Esophagus (tissue), 2 donors: ENCODE measurements around the gene TRIM72. TPM values are rescaled to one million over a fixed set of nuclear protein-coding genes. Genes with fewer than 3 reads are reported as not detected.
"Not testable (repeated sequence)": the region's sequence is repeated elsewhere in the genome, so short reads cannot be mapped to it uniquely, and the experiment has no call there.

Experiments
- H3K27ac ChIP-seq, 2 donors: one replicate each; pipeline ENCODE4 v1.5.1; 2013; ENCODE audit warnings: low read depth in 2 of 2, mild to moderate bottlenecking in 2 of 2, inconsistent platforms in 1 of 2, low read length in 1 of 2, moderate library complexity in 1 of 2
- H3K27me3 ChIP-seq, 2 donors: one replicate each; pipeline ENCODE4 v1.6.1; 2013; ENCODE audit warnings: low read length in 2 of 2, control low read depth in 1 of 2, mild to moderate bottlenecking in 1 of 2; ENCODE audit not compliant: insufficient read depth in 2 of 2, control insufficient read depth in 1 of 2
- H3K36me3 ChIP-seq, 2 donors: one replicate each; pipeline ENCODE4 v1.6.1; 2013; ENCODE audit warnings: low read length in 1 of 2; ENCODE audit not compliant: control insufficient read depth in 2 of 2, insufficient read depth in 2 of 2
- H3K4me1 ChIP-seq, 2 donors: one replicate each; pipeline ENCODE4 v1.6.1; 2013; ENCODE audit warnings: low read length in 1 of 2; ENCODE audit not compliant: control insufficient read depth in 2 of 2, insufficient read depth in 2 of 2
- H3K4me3 ChIP-seq, 2 donors: one replicate each; pipeline ENCODE4 v1.5.1; 2013; ENCODE audit warnings: low read length in 2 of 2, mild to moderate bottlenecking in 2 of 2, low read depth in 1 of 2, moderate library complexity in 1 of 2
- H3K9me3 ChIP-seq, 2 donors: one replicate each; pipeline ENCODE4 v1.6.1; 2013; ENCODE audit warnings: mild to moderate bottlenecking in 2 of 2, low read depth in 1 of 2, low read length in 1 of 2, moderate library complexity in 1 of 2; ENCODE audit not compliant: control insufficient read depth in 2 of 2, insufficient read depth in 1 of 2
- WGBS, 2 donors: extraction: QIAGEN DNeasy Blood & Tissue Kit; methylation state at CpG; one replicate each; pipeline ENCODE4 v1.1.7; 2013; 5-methylcytosine and 5-hydroxymethylcytosine counted together
- polyA plus RNA-seq, 2 donors: library from polyadenylated mRNA; stranded (reverse); fragments of 200-250 nt; gene quantifications; one replicate each; pipeline ENCODE4 v1.2.3, GENCODE V29; 2013
- donor health status: healthy with polysubstance abuse.
- donor health status: Bipolar disorder and iron deficiency.

TRIM72 gene
- polyA plus RNA-seq, 2 donors = 0.02 to 0.04 TPM

GRCh38 chr16:31268033-31268365 is 54.1 kb downstream of the TRIM72 start:
- peaks cover 0 to 5% of the 10 kb centered on the region in 2 donors for H3K4me1 ChIP-seq
- WGBS, 2 donors = 58 to 63% methylated on average over 3 of the region's 3 CpGs
- H3K36me3 ChIP-seq = no peaks in the 10 kb centered on the region
- no peak overlapping the region for H3K4me3 ChIP-seq
- H3K27me3 ChIP-seq = no peaks in the 10 kb centered on the region
- no peak overlapping the region for H3K27ac ChIP-seq
- H3K9me3 ChIP-seq = no peaks in the 10 kb centered on the region

- Histone ChIP-seq H3K9me3 (no peaks in the 10 kb centered on the region), H3K4me1 (peaks cover 0 to 8% of the 10 kb centered on the region in 2 donors), H3K27ac (no peak overlapping the region), H3K27me3 (no peaks in the 10 kb centered on the region), H3K4me3 (no peak overlapping the region), H3K36me3 (no peaks in the 10 kb centered on the region)
- 78% methylated on average over 10 of the region's 10 CpGs for WGBS, 2 donors
Measured at GRCh38 chr16:31268891-31269290, 55.0 kb downstream of the TRIM72 start.

- peaks cover 0 to 9% of the 10 kb centered on the region in 2 donors for H3K4me1 ChIP-seq
- 41 to 54% methylated on average over 2 of the region's 2 CpGs for WGBS, 2 donors
Measured at GRCh38 chr16:31269541-31269940, 55.6 kb downstream of the TRIM72 start.

GRCh38 chr16:31269973-31270372 is 56.1 kb downstream of the TRIM72 start:
- H3K27me3 ChIP-seq, H3K4me1 ChIP-seq, H3K4me3 ChIP-seq, H3K9me3 ChIP-seq, H3K36me3 ChIP-seq, H3K27ac ChIP-seq: not testable (repeated sequence)
- WGBS, 2 donors = 76 to 97% methylated on average over 3 of the region's 3 CpGs

More at GRCh38 chr16:31269541-31269940, 55.6 kb downstream of the TRIM72 start:
- H3K9me3 ChIP-seq = no peaks in the 10 kb centered on the region
- H3K27me3 ChIP-seq = no peaks in the 10 kb centered on the region
- no peak overlapping the region for H3K4me3 ChIP-seq
- no peaks in the 10 kb centered on the region for H3K36me3 ChIP-seq
- H3K27ac ChIP-seq = no peak overlapping the region

GRCh38 chr16:31270795-31271194 is 56.9 kb downstream of the TRIM72 start:
- H3K27ac ChIP-seq = no peak overlapping the region
- no peak overlapping the region for H3K4me3 ChIP-seq
- H3K27me3 ChIP-seq = no peaks in the 10 kb centered on the region
- H3K36me3 ChIP-seq = no peaks in the 10 kb centered on the region
- 85 to 86% methylated on average over 5 of the region's 5 CpGs for WGBS, 2 donors
- H3K9me3 ChIP-seq = no peaks in the 10 kb centered on the region
- H3K4me1 ChIP-seq = peaks cover 0 to 7% of the 10 kb centered on the region in 2 donors

GRCh38 chr16:31271621-31272190 is 57.8 kb downstream of the TRIM72 start:
- no peaks in the 10 kb centered on the region for H3K36me3 ChIP-seq
- WGBS, 2 donors = 72 to 76% methylated on average over 16 of the region's 16 CpGs

GRCh38 chr16:31273187-31273586 is 59.3 kb downstream of the TRIM72 start:
- H3K4me1 ChIP-seq = peaks cover 0 to 4% of the 10 kb centered on the region in 2 donors
- 89% methylated on average over 7 of the region's 7 CpGs for WGBS, 2 donors
- H3K9me3 ChIP-seq = no peaks in the 10 kb centered on the region
- no peaks in the 10 kb centered on the region for H3K27me3 ChIP-seq
- H3K36me3 ChIP-seq = no peaks in the 10 kb centered on the region
- H3K27ac ChIP-seq = no peak overlapping the region
- H3K4me3 ChIP-seq = no peak overlapping the region

More at GRCh38 chr16:31271621-31272190, 57.8 kb downstream of the TRIM72 start:
- Histone ChIP-seq H3K27ac (no peak overlapping the region), H3K27me3 (no peaks in the 10 kb centered on the region), H3K4me3 (no peak overlapping the region), H3K9me3 (no peaks in the 10 kb centered on the region), H3K4me1 (peaks cover 0 to 4% of the 10 kb centered on the region in 2 donors)

GRCh38 chr16:31273676-31274075 is 59.8 kb downstream of the TRIM72 start:
- no peaks in the 10 kb centered on the region for H3K27me3 ChIP-seq
- H3K4me1 ChIP-seq = peaks cover 0 to 4% of the 10 kb centered on the region in 2 donors
- 59 to 77% methylated on average over 3 of the region's 3 CpGs for WGBS, 2 donors
- H3K9me3 ChIP-seq = no peaks in the 10 kb centered on the region
- no peaks in the 10 kb centered on the region for H3K36me3 ChIP-seq
- H3K4me3 ChIP-seq = no peak overlapping the region
- no peak overlapping the region for H3K27ac ChIP-seq

GRCh38 chr16:31274831-31275816 is 61.2 kb downstream of the TRIM72 start:
- H3K36me3 ChIP-seq = no peaks in the 10 kb centered on the region
- H3K9me3 ChIP-seq = no peaks in the 10 kb centered on the region
- no peak overlapping the region for H3K4me3 ChIP-seq
- WGBS, 2 donors = 75 to 78% methylated on average over 15 of the region's 15 CpGs
- H3K4me1 ChIP-seq = peaks cover 0 to 4% of the 10 kb centered on the region in 2 donors
- H3K27me3 ChIP-seq = no peaks in the 10 kb centered on the region
- no peak overlapping the region for H3K27ac ChIP-seq
